BE2C (cell line): ENCODE results near the gene OGA.
A peak's percentile ranks its signal among the peaks of the same experiment; 100 is the strongest.

Source experiments
- DNase-seq: peaks from one replicate; pipeline ENCODE4 v3.0.0-alpha.2; 2020
- H3K27me3 ChIP-seq: fragments of 250-450 bp; sonication (Bioruptor Pico); 2 replicates; pipeline ENCODE4 v1.5.1; 2020; ENCODE audit warnings: mild to moderate bottlenecking
- H3K36me3 ChIP-seq: fragments of 250-450 bp; sonication (Bioruptor Pico); 2 replicates; pipeline ENCODE4 v1.5.1; 2020; ENCODE audit warnings: mild to moderate bottlenecking
- H3K4me1 ChIP-seq: fragments of 250-450 bp; sonication (Bioruptor Pico); 2 replicates; pipeline ENCODE4 v1.5.1; 2020
- H3K4me3 ChIP-seq: 2 replicates; pipeline ENCODE4 v1.5.1; 2011; ENCODE audit warnings: low read depth, low read length
- H3K9me3 ChIP-seq: fragments of 250-450 bp; sonication (Bioruptor Pico); 2 replicates; pipeline ENCODE4 v1.5.1; 2020
- CTCF ChIP-seq: IDR thresholded peaks from 2 replicates; pipeline ENCODE4 v1.5.1; 2012; ENCODE audit warnings: mild to moderate bottlenecking, low read depth, low read length

OGA gene

GRCh38 chr10:101749047-101750016 lies 68.9 kb downstream of the OGA start:
- H3K4me3 ChIP-seq: no peak overlapping the region
- DNase-seq: peak; percentile 62
- TF ChIP-seq CTCF: peak; percentile 33

GRCh38 chr10:101748496-101748895 lies 69.7 kb downstream of the OGA start:
- Histone ChIP-seq H3K9me3 (no peaks in the 10 kb centered on the region), H3K36me3 (no peaks in the 10 kb centered on the region), H3K4me3 (no peak overlapping the region), H3K27me3 (no peaks in the 10 kb centered on the region), H3K4me1 (peaks cover 27% of the 10 kb centered on the region)
- no peak for TF ChIP-seq CTCF
- DNase-seq: no peak

More at GRCh38 chr10:101749047-101750016, 68.9 kb downstream of the OGA start:
- H3K9me3 ChIP-seq: no peaks in the 10 kb centered on the region
- H3K4me1 ChIP-seq: peaks cover 27% of the 10 kb centered on the region
- no peaks in the 10 kb centered on the region for H3K36me3 ChIP-seq
- H3K27me3 ChIP-seq: no peaks in the 10 kb centered on the region

GRCh38 chr10:101745074-101745696 lies 73.1 kb downstream of the OGA start:
- no peaks in the 10 kb centered on the region for H3K36me3 ChIP-seq
- TF ChIP-seq CTCF: no peak
- H3K9me3 ChIP-seq: no peaks in the 10 kb centered on the region
- no peaks in the 10 kb centered on the region for H3K27me3 ChIP-seq
- peak; percentile 46 for DNase-seq
- H3K4me1 ChIP-seq: peaks cover 27% of the 10 kb centered on the region
- H3K4me3 ChIP-seq: no peak overlapping the region

GRCh38 chr10:101744267-101744666 lies 74.0 kb downstream of the OGA start:
- no peak for DNase-seq
- H3K36me3 ChIP-seq: no peaks in the 10 kb centered on the region
- no peaks in the 10 kb centered on the region for H3K27me3 ChIP-seq
- no peaks in the 10 kb centered on the region for H3K9me3 ChIP-seq
- H3K4me1 ChIP-seq: peaks cover 22% of the 10 kb centered on the region
- TF ChIP-seq CTCF: no peak
- H3K4me3 ChIP-seq: no peak overlapping the region

GRCh38 chr10:101741938-101742337 lies 76.3 kb downstream of the OGA start:
- H3K4me1 ChIP-seq: peaks cover 9% of the 10 kb centered on the region
- H3K9me3 ChIP-seq: no peaks in the 10 kb centered on the region
- TF ChIP-seq CTCF: no peak
- DNase-seq: no peak
- no peak overlapping the region for H3K4me3 ChIP-seq
- H3K27me3 ChIP-seq: no peaks in the 10 kb centered on the region
- H3K36me3 ChIP-seq: no peaks in the 10 kb centered on the region

- TF ChIP-seq CTCF: no peak
- H3K27me3 ChIP-seq: no peaks in the 10 kb centered on the region
- H3K4me3 ChIP-seq: no peak overlapping the region
- no peaks in the 10 kb centered on the region for H3K9me3 ChIP-seq
- no peaks in the 10 kb centered on the region for H3K4me1 ChIP-seq
- DNase-seq: no peak
- H3K36me3 ChIP-seq: no peaks in the 10 kb centered on the region
These were observed 81.6 kb downstream of the OGA start for GRCh38 chr10:101736666-101737065.
